ENCODE results near the gene DOK6.

The DOK6 gene

DNA sequence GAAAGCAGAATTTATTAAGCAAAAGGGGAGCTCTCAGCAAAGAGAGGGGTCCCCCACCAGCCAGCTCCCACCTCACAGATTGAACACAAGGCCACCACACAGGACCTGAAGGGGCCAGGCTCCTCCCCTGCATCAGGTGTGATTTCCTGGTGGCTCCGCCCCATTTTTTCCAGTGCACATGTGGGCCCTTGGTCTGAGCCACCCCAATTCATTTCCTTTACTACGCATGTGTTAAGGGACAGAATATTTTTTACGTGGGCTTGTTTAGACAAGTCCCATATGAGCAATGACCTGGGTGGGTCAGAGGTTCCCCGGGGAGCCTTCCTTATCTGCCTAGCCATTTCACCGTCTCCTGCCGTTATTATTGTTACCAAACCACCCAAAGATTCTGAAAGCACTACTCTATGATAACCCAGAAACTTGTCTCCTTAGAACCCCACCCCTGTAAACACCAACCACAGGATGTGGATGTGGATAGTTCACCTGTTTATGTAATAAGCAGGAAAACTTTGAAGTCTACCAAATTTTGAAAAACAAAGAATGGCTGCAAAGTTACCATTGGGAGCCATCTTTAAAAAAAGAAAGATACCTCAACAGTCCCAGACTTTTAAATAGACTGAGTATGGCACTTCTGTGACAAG, 355.3 kb downstream of the DOK6 start:
- no peak for DNase-seq

DNA sequence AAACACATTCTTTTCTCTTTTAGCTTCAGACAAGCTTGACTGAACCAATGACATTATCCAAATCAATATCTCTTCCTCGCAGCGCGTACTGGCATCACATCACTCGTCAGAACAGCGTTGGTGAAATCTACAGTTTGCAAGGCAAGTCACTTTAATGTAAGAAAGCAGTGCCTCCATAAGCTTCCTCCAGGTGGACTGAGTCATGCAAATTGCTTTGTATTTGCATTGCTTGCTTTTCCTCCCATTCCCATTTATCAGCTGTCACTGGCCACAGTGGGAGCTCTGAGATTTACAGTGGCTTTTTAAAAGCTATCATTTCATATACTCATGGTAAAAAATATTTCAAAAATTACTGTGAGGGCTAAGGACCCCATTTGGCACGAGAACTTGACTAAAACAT, 357.0 kb downstream of the DOK6 start:
- no peak for DNase-seq

DNA sequence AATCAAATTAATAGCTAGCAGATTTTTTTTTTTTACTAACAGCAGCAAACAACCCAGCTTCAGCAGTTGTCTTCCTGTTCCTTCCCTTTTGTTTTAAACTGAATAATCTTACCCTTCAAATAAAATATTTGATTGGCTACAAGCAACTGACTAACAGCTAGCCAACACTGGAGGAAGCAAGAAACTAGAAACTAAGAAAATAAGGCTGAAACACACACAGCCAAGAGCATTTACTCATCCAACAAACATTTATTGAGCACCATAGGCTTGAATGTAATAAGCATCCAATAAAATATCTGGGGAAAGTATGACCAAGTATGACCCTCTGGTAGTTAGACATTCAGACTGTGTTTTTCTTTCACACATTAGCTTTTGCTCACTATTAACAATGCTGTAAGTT, 357.8 kb downstream of the DOK6 start:
- no peak for DNase-seq

DNA sequence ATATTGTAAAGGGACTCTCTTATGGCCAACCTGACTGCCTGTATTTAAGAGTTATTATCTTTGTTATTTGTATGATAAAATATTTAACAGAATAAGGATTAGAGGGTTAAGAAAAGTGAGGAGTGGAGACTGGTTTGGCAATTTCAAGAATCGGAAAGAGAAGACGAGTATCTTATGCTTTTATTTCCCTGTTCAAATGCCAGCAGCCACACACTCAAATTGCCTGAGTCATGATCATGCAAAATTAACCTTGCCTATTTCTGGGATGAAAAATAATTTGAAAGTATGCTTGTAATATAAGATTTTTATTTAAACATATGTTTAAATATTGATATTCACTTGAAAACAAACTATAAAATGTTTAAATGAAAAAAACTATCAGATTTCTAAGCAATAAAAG, 358.4 kb downstream of the DOK6 start:
- DNase-seq: no peak

DNA sequence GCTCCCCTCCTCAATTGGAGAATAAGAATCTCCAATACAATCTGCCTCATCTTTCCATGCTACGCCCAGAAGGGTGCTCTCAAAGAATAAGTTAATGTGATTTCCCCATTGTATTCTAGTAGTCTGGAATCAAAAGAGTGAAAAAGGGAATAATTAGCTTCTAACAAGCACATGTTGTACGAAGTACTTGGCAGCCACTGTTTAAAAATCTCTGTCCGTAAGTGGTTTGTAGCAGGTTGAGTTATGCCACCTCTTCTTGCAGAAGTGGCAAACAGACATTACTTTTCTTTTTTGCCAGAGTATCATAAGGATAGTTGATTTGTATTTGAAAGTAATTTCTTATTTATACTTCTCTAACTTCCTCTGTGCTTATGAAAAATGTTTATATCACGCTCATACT, 362.3 kb downstream of the DOK6 start:
- no peak for DNase-seq

DNA sequence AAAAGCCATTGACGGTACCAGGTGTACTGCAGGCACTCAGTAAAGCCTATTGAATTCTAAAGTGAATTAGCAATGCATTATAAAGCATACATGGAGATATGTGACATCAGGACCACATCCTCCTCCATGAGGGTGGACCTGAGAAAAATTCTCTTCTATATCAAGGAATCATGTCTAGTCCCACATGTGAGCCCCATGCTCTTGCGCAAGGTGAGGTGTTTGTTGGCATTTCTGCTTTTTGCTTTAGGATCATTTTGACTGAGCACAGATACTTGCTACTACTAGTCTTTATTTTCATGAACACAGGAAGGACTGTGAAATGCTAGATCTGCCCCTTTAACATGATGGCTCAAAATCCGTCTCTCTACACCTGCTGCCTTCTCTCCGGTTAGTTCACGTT, 363.1 kb downstream of the DOK6 start:
- no peak for DNase-seq

DNA sequence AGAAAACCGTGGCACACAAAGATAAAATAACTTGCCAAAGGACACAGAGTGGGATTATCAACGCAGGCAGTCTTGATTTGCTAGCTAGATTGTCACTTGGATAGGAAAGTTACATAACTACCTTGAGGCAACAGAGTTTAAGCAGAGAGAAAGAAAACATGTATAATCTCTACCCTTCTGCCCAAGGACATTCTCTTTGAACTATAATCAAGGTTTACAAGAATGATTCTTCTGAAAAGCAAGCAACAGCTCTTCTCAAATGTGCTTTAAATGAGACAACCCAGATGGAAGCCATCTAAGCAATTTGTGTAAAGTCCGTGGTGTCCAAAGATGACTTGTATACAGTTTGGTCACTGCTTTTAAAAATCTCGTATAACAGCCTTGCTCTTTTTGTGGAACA, 369.6 kb downstream of the DOK6 start:
- DNase-seq: no peak

DNA sequence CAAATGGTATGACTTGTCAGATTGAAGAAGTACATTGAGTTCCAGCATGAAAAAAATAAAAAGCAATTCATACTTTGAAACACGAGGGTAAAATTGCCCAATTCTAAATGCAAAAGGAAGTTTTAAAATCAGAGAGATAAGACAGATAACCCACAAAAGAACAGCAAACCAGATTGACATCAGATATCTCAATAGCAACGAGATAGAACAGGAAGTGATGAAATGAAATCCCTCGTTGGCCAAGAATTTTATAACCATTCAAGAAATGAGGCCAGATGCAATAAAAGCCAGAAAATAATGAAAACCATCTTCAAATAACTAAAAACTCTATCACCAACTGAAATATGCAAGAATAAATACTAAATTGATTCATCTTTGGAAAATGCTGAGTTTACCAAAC, 374.1 kb downstream of the DOK6 start:
- DNase-seq: no peak

DNA sequence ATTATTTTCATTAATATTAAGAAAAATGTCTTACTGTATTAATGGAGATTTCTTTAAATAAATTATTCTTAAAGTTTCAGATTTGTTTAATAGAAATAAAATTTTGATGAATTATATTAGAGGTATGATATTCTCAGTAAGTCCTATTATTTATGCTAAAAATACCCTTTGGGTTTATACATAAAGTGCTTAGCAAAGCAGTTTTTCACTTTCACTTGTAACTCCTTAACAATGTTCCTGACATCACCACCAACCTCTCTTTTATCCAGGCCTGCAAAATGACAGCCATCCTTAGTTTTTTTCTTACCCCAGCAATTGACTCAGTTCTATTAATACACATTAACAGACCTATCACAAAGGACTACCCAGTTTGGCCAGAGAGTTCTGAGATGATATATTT, 376.6 kb downstream of the DOK6 start:
- DNase-seq: no peak

DNA sequence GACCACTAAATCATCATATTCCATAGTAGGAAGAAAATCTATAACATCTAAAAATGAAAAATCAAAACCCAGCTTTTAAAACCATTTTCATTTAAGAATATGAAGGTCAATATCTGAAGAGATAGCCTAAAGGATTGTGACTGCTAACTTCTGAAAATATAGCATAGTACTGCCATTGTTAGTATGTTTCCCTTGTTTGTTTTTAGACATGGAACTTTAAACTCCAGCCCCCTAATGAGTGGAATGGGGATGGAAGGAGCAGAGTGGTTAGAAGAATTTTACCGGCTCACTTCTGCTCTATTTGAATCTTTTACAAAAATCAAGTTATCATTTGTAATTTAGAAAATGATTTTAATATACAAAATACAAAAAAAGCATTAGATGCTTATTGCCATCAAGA, 378.0 kb downstream of the DOK6 start:
- DNase-seq: no peak

DNA sequence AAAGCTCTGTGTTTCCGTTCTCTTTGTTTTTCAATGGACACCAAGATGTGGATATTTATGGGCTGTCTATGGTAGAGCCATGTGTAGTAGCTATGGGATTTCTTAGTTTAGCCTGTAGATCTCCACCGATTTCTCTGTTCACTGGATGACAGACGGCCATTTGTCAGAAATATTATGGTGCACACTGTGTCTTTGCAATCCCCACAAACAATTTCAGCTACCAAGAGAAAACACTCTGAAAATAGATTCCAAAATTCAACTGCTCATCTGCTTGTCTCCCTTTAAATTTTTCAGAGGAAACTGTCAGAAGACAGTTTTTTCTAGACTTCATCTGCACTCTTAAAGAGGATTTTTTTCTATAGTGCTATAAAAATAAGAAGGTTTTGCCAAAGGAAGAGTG, 380.2 kb downstream of the DOK6 start:
- no peak for DNase-seq

DNA sequence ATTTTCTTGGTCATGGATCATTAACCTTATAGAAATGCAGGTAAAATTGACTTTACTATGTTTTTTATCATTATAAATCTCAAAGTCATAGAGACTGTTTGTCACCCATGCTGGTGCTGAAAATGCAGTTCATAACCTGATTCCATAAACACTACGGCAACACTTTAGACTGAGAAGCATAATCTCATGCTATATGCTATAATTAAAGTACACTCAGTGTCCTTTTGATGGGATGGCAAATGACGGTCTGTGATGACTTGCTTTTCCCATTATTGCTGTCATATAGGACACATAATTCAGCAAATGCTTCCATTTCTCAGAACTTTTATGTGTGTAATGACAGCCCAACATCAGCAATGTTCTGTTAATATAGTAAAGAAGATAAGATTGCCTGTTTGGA, 384.1 kb downstream of the DOK6 start:
- DNase-seq: no peak

DNA sequence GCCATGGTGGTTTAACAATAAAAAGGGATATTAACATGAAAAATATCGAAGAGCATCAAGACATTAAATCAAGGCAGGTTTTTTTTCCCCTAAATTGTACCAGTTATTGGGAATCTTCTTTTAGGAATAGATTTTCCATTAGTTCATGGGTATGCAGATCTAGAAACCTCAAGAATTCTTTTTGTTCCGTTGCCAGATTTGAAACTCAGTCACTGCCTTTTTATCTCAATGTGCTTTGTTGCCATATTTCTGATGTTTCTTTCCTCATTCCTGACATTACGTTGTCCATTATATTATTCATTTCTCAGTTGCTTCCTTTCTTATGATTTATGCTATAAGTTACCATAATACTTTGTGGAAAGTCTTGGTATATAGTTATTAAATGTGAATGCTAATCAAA, 384.8 kb downstream of the DOK6 start:
- no peak for DNase-seq

DNA sequence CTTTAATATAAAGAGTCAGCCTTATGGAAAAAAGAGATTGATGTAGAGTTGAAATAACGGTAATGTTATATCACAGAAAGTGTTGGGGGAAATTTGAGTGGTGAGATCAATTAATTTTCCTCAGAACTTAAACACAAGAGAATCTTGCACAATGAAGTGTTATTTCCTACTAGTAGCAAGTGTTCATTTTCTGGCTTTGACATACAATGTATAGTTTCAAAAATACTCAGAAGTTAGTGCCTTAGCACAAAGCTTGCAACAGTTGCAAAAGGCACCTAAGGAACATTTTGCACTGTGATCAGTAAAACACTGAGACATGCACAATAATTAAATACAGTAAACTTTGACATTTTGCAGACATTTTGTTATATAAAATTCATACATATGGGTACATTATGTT, 385.7 kb downstream of the DOK6 start:
- no peak for DNase-seq

DNA sequence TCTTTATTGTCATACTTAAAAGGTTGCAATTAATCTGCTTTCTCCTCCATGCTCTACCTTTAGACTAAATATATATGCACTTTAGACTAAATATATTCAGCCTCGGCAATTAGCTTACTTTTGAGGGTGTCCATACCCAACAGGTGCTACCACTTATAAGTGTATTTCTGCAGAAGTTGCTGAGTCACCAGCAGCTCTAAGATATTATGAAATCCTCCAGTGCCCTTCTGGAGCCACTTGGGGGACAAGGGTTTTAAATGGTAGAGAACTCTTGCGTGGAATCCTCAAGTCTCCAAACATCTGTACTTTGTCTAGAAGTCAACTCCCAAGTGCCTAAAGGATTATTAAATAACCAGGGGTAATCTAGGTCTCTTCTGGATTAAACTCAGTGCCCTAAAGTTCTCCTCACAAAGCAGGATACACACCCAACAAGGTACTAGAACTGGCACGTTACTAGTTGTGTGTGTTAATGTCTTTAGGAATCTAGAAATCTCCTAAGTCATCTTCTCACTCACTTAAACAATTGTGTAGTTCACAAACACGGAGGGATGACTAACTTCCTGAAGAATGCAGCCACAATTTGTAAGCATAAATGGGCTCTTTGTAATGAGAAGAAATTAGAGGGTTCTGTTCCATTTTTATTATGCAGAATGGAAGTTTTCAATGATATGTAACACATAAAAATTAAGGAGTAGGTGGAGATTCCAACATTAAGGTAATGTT, 387.3 kb downstream of the DOK6 start:
- DNase-seq: no peak

DNA sequence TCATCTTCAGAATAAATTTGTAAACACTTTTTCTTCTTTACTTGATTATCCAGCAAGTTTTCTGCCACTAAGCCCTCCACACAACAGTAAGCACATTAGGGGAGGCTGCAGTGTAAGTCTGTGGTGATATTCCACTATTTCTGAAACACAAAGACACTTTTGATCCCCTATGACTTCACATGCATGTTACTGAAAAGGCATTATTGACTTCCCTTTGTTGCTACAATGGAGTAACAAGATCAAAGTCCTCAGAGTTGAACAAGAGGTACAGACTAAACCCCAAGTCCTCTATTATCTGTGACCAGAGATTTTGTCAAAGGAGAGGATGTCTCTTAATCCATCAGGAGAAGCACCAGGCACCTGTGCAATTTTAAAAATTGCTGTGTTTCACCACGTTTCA, 389.1 kb downstream of the DOK6 start:
- no peak for DNase-seq

DNA sequence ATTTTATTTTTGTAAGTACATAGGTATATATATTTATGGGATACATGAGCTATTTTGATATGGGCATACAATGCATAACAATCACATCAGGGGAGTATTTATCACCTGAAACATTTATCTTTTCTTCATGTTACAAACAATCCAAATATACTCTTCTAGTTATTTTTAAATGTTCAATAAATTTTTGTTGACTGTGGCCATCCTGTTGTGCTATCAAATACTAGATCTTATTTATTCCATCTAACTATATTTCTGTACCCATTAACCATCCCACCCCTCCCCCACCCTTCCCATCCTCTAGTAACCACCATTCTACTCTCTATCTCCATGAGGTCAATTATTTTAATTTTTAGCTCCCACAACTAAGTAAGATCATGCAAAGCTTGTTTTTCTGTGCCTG, 390.0 kb downstream of the DOK6 start:
- no peak for DNase-seq

DNA sequence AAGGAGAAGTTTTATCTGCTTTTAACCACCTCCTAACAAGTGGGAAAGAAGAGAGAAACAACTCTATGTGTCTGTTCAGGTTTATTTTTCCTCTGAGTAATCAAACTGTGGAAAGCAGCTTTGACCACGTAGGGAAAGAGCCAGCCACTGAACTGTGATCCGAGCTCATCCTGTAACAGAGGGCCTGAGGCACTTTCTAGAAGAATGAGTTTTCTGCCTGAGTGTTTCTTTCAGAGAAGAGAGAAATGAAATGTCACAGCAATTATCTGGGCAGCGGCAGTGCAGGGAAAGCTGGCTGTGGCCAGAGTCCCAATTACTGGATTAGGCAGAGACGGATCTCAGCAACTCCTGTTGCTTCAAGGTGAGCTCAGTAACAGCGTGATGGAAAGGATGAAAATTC, 395.1 kb downstream of the DOK6 start:
- no peak for DNase-seq

DNA sequence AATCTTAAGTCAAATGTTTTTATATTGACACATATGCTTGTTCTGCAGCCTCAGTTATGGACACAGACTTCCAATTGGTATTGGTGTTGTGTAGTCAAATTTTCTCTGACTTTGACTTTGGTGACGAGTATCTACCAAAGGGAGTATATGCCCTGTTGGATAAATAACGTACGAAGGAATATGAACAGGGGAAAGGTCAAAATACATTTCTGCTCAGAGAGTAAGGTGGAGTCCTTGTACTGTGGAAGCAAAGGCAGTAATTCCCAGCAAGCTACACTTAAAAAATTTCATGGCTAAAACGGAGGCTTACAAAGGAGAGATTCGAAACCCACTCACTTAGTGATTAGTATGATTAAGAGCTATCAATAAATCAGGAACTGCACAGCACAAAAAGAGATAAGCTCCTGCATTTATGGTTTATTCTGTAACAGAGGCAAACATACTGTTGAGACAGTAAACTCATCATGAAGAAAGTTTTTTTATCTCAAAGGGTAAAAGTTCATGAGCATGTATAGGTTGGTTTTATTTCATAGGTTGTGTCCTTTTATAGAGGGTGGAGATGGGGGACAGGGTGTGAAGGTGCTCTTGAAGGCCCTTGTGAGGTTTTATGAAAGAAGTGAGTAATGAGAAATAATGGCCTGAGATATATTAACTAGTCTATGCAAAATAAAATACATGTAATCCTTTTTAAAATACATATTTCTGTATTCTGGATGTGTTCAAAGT, 404.3 kb downstream of the DOK6 start:
- no peak for DNase-seq

DNA sequence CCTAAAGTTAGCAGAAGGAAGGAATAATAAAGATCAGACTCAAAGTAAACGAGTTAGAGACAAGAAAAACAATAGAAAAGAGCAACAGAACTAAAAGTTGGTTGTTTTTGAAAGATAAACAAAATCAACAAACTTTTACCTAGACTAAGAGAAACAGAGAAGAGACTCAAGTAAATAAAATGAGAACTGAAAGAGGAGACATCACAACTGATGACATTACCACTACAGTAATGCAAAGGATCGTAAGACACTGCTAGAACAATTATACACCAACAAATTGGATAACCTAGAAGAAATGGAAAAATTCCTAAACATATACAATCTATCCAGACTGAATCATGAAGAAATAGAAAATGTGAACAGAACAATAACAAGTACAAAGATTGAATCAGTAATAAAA, 407.7 kb downstream of the DOK6 start:
- DNase-seq: no peak

DNA sequence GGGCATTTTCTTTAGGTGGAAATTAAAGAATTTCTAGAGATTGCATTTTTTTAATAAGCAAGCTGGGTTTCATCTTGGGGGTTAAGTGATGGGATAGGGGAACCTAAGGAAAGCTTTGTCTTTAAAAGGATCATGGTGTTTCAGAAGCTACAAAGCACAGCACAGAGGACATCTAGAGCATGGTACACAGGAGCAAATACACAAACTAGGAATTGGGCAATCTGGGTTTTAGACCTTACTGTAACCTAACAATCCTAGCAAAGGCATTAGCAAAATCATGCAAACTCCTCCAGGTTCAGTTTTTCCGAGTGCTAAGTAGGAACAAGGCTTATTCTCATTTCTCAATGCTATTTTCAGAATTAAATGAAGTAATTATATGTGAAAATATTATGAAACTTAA, 412.9 kb downstream of the DOK6 start:
- DNase-seq: no peak

DNA sequence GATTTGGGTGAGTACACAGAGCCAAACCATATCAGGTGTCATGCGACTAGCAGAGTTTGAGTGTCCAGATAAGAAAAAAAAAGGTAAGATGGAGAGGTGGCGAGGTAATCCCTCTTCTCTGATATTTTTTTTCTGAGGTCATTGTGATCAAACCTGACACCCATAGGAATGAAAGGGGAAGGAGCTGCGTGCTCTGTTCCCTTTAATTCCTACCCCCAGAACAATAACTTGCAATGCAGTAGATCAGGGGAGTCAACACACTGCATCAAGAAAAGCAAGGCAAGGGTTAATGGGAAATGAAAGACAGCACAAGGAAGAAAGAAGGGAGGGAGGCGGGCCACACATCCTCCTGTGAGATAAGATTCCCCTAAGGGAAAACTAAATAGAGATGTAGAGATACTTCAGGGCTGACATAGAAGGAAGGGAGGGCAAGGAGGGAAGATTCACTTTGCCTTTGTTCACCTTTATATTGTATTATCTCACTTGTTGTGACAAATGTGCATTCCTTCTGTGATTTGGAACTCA, 414.2 kb downstream of the DOK6 start:
- no peak for DNase-seq

DNA sequence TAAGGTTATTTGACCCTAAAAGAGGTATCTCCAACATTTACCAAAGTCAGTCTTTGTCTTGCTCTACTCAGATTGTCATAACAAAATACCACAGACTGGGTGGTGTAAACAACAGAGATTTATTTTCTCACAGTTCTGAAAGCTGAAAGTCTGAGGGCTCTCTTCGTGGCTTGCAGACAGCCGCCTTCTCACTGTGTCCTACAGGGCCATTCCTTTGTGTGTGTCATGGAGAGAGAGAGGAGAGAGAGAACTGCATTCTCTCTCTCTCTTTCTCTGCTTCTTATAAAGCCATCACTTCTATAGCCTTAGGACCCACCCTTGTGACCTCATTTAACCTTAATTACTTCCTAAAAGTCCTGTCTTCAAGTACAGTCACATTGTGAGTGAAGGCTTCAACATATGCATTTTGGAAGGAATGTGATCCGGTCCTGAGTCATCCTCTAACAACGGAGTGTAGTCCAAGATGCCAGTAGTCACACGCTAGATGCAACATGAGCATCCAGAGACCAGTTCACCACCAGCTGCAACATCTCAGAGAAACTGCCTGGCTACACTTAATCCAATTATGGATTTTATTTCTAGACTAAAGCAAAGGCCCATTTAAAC, 416.8 kb downstream of the DOK6 start:
- no peak for DNase-seq

DNA sequence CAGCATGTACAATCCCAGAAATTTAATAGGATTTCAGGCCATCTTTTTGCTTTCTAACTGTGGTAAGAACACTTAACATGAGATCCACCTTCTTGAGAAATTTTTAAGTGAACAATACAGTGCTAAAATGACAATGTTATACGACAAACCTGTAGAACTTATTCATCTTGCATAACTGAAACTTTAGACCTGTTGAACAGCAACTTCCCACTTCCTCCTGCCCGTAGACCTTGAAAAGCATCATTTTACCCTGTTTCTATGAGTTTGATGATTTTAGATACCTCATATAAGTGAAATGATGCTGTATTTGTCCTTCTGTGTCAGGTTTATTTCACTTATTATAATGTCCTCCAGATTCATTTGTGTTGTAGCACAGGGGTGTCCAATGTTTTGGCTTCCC, 418.8 kb downstream of the DOK6 start:
- DNase-seq: no peak

Data from midbrain (tissue), 1 donor.